Limb (tissue), 2 donors: ENCODE measurements around the gene HNRNPUL1.
A peak's percentile ranks its signal among the peaks of the same experiment; 100 is the strongest.
"Not testable (repeated sequence)": the region's sequence is repeated elsewhere in the genome, so short reads cannot be mapped to it uniquely, and the experiment has no call there.

Experiments
- DNase-seq, 2 donors: peaks; one replicate each; pipeline ENCODE4 v3.0.0-alpha.2; 2016; ENCODE audit errors: extremely low spot score in 2 of 2

HNRNPUL1 gene

DNA sequence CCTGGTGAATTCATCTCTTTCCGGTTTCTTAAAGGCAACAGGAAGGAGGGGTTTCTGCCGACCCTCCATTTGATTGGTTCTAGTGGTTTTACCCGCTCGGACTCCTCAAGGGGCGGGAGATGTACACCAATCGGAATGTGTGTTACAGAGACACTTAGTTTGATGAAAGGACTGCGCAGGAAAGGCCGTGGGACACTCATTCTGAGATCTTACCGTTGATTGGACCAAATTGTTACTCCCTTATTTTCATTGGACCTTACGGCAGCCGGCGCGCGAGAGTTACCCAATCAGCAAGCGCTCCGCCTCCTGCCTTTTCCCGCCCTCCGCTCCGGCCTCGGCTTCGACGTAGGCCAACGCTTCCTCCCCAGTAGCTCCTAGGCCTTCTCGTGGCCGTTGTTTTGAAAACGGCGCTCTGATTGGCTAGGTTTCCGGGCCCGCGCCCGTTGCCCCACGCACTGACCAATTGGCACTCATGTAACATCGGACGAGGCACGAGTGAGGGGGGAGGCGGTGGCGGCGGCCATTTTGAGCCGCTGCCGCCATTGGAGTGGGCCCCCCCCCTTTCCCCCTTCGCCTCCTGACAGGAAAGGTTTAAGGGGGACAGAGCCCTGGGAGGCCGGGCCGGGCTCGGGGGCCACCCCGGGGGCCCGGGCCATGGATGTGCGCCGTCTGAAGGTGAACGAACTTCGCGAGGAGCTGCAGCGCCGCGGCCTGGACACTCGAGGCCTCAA is at the start of gene HNRNPUL1:
HNRNPUL1 (plus strand) TSS at position 523 of the 731 bp plus-strand sequence; CDS start at position 655, 132 bp downstream.
- DNase-seq: peak; percentile 100

DNA sequence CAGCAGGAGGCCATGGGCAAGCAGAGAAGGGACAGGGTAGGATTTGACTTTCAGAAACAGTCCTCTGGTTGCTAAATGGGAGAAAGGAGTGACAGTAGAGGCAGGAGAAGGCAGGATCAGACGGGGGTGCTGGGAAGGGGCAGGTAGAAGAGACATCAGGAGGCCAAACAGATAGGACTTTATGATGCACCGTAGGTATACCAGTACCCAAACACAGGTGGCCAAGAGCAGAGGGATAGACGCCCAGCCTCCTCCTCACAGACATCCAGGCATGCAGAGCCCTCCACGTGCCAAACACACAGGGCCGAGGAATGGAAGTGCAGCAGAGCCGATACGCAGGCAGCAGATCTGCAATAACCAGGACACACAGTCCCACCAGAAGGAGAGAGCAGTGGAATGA is 46.4 kb upstream of the HNRNPUL1 start:
- no peak for DNase-seq

DNA sequence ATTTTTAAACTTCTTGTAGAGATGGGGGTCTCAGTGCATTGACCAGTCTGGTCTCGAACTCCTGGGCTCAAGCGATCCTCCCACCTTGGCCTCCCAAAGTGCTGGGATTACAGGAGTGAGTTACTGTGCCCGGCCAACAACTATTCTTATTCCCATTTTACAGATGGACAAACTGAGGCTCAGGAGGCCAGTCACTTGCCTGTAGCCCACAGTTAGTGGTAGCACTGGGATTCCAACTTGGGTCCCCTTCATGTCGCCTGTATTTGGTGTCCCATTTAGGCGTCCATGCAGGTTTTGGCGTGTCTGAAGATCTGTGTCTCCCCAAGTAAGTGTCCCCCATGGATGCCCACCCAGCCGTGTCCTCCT is 45.9 kb upstream of the HNRNPUL1 start:
- no peak for DNase-seq

DNA sequence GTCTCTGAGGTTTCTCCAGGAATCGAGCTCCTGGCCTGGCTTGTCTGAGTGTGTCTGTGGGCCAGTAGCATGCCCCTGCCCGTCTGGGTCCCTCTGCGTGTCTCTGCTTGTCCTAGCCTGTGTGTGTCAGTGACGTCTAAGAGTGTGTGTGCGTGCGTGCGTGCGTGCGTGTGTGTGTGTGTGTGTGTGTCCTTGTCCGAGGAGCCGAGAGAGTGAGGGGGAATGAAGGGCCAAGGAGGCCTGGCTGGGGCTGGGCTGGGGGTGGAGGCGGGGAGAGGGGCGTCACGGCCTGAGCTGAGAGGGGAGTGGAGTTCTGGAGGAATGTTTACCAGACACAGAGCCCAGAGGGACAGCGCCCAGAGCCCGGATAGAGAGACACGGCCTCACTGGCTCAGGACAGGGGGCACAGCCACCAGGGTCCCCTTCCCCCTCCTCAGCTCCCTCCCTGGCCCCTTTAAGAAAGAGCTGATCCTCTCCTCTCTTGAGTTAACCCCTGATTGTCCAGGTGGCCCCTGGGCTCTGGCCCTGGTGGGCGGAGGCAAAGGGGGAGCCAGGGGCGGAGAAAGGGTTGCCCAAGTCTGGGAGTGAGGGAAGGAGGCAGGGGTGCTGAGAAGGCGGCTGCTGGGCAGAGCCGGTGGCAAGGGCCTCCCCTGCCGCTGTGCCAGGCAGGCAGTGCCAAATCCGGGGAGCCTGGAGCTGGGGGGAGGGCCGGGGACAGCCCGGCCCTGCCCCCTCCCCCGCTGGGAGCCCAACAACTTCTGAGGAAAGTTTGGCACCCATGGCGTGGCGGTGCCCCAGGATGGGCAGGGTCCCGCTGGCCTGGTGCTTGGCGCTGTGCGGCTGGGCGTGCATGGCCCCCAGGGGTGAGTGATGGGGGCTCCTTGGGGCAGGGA is 45.3 kb upstream of the HNRNPUL1 start, which contains the start of gene AXL:
AXL (plus strand) TSS at position 609 of the 893 bp plus-strand sequence; CDS start at position 779, 170 bp downstream.
- peak; percentile 69 to 88 for DNase-seq

DNA sequence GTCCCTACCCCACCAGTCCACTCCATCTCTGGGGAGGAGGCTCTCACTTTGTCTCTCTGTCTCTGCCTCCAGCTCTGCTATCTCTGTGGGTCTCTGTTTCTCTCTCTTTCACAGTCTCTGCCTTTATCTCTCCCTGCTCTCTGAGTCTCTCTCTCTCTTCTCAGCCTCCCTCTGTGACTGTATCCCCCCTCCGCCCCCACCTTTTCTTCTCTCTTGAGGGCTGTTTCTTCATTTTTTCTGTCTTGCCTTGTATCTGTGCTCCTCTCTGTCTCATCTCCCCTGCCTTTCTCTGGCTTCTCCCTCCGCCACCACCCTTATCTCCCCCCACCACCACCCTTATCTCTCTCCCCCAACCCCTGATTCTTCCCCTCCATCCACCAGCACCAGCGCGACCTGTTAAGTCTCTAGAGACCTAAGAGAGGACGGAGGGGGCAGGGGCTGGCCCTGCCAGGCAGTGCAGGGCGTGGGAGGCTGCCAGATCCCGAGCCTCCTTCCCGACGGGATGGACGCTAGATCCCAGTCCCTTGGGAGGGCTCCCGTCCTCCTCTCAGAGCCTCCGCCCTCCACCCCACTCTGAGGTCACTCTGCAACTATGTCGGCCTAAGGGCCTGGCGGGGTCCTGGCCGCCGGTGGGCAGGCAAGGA is 44.1 kb upstream of the HNRNPUL1 start:
- DNase-seq: no peak

DNA sequence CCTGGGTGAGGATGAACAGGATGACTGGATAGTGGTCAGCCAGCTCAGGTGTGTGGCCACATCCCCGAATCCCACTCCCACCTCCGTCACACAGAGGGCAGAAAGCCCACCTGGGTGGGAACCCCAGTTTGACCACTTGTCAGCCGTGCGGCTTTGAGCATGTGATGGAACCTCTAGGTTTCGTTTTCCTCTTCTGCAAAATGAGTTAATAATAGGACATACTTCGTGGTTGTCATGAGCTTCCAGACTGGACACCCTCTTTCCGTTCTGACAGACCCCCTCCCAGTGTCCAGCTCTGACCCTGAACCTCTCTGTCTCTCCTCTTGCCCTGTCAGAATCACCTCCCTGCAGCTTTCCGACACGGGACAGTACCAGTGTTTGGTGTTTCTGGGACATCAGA is 43.4 kb upstream of the HNRNPUL1 start:
- DNase-seq: no peak

DNA sequence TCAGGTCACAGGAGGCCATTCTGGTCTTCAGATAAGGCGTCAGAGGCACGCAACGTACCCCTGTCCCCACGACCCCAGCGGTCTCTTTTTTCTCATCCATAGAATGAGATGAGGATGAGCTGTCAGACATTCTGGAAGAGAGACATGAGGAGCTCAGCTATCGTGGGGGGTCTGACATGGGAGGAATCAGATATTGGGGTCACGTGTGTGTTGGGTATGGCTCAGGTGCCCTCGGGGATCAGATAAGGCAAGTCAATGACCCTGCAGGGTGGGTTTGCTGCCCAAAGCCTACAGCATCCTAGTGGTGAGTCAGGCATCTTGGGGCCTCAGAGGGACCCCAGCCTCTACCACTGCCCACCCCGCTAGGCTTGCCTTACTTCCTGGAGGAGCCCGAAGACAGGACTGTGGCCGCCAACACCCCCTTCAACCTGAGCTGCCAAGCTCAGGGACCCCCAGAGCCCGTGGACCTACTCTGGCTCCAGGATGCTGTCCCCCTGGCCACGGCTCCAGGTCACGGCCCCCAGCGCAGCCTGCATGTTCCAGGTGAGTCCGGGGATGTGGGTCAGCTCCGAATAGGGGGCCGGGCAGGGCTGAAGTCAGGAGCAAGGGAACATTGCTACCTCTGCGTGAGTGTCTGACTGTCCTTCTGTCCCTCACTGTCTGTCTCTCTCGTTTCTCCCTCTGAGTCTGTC is 42.5 kb upstream of the HNRNPUL1 start:
- DNase-seq: no peak

DNA sequence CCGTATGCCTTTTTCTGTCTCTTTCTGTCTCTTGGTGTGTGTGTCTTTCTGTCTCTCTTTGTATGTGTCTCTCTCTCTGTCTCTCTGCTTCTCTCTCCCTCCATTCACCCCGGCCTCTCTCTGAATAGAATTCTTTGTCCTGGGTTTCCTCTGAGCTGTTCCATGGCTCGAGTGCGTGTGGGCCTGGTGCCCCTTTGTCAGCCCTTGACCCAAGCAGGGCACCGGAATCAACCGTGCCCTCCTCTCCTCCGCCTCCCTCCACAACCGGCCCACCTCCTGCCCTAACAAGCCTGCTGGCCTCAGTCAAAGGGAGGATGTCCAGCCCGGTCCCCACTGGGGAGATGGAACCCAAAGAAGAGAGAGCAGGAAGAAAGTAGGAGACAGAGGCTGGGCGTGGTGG is 41.9 kb upstream of the HNRNPUL1 start:
- DNase-seq: no peak

DNA sequence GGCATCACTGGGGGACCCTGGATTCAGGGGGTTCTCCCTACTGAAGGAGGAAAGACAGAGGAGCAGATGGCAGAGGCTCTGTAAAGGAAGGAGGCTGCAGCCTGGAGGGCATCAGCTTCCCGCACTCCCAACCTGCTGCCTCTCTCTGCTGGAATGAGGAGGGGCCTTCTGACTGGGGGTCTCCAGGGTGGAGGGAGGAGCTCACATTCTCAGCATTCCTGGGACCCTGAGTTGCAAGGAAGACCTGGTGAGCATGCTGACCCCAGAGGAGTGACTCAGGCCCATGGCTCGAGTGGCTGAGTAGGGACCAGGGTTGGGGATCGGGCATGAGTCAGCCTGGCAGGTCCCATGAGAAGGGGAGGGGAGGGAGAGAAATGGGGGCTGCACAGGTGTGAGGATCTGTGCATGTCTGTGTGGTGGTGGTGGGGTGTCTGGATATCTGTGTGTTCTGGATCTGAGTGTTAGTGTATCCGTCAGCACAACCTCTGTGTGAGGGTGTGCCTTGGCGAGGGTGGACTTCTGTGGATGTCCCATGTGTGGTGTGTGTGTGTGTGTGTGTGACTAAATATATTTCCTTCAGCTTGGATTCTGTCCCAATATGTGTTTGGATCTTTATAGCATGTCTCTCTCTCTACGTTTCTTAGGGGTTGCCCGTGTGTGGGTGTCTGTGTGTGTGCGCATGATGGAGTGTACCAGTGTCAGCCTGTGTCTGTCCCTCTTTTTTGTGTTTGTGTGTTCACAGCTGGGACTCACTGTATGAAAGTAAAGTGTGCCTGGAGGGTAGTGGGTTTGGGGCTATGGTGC is 40.5 kb upstream of the HNRNPUL1 start:
- DNase-seq: no peak

DNA sequence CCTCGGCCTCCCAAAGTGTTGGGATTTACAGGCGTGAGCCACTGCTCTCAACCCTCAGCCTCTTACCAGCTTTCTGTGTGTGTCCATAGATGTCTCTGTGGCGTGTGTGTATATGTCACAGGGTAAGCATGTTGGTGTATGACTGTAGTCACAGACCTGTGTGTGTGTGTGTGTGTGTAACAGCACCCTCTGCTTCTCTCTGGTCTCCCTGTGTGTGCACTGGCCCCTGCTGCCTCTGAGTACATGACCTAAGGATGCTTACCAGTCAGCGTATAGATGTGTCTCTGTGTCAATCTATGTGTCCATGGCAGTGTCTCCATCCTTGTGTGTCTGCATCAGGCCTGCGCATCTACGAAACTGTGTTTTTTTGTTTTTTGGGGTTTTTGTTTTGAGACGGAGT is 39.5 kb upstream of the HNRNPUL1 start:
- no peak for DNase-seq

DNA sequence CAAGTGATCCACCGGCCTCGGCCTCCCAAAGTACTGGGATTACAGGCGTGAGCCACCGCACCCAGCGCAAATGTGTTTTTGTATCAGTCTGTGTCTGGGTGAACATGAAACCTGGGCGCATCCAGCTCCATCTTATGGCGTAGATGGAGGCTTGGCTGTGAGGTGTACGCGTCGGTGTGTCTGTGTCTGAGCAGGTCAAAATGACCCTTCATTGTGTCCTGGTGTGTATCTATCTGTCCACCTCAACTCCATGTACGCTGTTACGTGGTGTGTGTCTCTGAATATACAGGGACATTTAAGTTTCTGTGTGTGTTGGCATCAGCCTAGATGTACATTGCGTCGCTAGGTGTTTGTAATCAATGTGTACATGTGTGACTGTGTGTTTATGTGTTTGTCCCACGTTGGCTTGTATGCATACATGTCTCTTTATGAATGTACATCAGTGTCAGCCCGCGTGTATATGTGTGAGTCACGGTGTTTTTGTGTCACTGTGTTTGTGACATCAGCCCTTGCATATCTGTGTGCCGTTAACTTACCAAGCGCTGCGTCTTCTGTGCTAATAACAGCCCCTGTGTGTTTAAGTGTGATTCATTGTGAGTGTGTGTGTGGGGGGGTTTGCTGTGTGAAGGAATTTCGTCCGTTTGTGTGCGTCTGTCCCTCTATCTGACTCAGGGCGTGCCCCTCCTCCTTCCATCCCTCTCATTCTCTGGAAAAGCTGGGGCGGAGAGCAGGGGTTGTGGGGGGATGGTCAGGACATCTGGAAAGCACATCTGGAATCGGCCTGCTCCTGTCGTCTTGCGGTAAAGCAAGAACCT is 38.7 kb upstream of the HNRNPUL1 start:
- DNase-seq: peak in 1 of 2 donors; percentile 88

DNA sequence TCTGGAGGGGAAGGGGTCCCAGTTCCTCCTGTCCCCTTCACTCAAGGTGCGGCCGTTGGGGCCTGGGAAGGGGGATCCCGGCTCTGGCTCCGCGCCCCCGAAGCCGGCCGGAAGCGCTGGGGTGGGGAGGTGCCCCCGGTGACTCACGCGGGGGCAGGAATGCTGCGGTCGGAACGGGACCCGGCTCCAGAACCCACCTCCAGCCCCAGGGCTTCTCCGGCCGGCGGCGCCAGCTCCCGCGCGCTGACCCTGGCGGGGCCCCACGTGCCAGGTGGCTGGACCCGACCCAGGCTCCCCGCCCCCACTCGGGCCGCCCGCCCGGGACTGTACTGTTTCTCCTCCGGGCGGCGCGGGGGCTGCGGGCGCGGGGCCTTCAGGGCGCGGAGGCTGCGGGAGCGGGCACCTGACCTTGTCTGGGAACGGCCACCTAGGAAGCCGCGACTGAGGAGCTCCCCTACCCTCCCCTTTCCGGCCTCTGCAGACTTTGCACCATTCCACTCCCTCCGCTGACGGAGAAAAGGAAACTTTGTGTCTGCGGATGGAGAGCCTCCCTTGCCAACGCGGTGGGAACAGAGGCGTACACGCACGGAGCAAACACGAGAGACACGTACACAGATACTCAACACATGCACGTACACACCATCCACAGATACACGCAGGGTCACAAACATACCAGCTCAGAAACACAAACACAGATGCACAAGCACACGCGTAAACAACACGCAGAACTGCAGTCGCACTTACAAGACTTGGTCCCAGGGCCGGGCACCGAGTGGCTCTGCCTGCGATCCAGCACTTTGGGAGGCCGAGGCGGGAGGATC is 37.9 kb upstream of the HNRNPUL1 start:
- DNase-seq: peak; percentile 56 to 80

DNA sequence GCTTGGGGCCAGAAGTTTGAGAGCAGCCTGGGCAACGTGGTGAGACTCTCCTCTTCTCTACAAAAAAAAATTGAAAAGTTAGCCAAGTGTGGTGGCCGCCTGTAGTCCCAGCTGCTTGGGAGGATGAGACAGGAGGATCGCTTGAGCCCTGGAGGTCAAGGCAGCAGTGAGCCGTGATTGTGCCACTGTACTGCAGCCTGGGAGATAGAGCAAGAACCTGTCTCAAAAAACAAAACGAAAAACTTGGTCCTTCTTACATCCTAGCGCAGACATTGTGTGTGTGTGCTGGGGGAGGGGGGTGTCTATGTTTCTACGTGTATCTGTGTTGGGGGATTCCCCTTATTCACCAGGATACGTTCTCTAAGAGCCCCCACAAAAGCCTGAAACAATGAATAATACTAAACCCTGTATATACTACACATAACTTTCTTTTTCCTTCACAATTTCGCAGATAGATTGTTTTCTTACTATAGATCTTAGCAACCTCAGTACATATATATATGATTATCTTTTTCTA is 37.2 kb upstream of the HNRNPUL1 start:
- no peak for DNase-seq

DNA sequence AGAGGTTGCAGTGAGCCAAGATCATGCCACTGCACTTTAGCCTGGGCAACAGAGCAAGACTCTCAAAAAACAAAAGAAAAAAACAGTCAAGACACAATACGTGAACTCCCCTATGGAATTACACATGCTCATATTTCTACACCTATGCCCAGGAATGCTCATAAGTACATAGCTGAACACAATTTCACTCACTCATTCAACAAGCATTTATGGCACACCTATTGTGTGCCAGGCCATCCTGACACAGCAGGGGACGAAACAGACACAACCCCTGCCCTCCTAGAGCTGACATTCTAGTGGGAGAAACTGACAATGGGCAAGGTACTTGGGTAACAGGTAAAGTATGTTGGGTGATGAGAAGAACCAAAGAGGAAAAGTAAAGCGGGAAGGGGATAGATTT is 35.7 kb upstream of the HNRNPUL1 start:
- DNase-seq: no peak

DNA sequence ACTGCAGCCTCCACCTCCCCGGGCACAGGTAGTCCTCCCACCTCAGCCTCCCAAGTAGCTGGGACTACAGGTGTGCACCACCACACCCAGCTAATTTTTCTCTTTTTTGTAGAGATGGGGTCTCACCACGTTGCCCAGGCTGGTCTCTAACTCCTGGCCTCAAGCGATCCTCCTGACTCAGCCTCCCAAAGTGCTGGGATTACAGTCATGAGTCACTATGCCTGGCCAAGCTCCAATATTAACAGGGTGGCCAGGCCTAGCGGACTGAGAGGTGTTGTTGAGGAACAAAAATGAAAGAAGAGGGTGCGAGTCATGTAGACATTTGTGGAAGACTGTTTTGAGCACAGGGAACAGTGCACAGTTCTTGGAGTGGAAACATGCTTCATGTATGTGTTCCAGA is 34.8 kb upstream of the HNRNPUL1 start:
- not testable (repeated sequence) for DNase-seq

DNA sequence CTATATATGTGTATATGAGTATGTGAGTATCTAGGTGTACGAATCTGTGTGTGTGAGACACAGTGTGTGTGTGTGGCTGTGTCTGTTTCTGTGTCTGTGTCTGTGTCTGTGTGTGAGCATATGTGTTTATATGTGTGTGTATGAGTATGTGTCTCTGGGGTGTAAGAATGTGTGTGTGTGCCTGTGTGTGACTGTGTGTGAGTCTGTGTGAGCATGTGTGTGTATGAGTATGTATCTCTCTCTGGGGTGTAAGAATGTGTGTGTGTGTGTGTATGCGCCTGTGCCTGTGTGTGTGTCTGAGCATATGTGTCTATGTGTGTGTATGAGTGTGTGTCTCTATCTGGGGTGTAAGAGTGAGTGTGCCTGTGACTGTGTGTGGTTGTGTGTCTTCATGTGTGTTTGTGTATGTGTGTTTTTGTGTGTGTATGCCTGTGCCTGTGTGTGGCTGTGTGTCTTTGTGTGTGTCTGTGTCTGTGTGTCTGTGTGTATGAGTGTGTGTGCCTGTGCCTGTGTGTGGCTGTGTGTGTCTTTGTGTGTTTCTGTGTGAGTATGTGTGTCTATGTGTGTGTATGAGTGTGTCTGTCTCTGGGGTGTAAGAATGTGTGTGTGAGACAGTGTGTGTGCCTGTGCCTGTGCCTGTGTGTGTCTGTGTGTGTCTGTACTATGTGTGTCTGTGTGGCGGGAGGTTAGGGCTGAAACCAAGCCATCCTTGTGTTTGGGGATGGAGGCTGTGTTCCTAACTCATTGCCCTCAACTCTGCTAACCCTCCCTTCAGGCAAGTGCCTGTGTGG is 33.9 kb upstream of the HNRNPUL1 start:
- no peak for DNase-seq

DNA sequence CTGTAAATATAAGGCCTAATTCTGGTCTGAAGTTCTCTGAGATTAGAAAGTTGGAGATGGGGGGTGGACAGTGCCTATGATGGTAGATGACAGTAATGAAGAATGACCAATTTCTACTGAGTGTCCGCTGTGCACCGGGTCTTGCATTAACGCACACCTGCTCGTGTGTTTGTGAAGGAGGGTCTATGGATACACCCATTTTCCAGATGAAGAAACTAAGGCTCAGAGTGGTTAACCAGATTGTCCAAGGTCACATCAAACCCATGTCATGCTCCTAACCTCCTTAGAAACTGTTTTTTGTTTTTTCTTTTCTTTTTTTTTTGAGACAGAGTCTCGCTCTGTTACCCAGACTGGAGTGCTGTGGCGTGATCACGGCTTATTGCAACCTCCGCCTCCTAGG is 31.5 kb upstream of the HNRNPUL1 start:
- DNase-seq: no peak

DNA sequence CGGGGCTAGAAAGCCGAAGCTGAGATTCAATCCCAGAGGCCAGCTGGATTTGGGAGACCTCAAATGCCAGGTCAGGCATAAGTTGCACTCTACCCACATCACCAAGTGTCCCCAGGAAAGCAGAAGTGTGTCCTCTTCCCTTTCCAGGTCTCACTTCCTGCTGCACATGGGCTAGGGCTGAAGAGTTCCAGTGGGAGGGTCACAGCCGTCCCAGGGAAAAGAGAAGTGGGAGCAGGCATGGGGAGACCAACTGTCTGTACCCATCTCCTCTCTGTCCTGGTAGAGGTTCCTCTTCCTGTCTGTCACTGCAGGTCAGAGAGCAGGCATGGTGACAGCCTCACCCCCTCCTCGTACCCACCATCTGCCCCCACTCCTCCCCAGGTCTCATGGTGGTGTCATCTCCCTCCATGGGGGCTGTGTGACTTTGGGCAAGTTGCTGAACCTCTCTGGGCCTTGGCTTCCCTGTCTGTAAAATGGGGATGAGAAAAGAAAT is 30.4 kb upstream of the HNRNPUL1 start:
- DNase-seq: no peak
